PC-9 (cell line): ENCODE data around the gene STRIT1. TPM values are rescaled to one million over a fixed set of nuclear protein-coding genes. Genes with fewer than 3 reads are reported as not detected.

ENCODE experiments used
- BruUV-seq: library from RNA; stranded (reverse); fragments of 400-500 nt; replicated peaks from 2 replicates; lab custom pipeline; 2021; lab: Mats Ljungman, UMichigan
- CTCF ChIA-PET: fragments of 300-600 bp; sonication (Branson Sonifier 250); formaldehyde crosslinking; loops from one replicate; lab custom pipeline; 2022; ENCODE audit warnings: antibody characterized with exemption; lab: Charles Lee
- POLR2A ChIA-PET: fragments of 300-600 bp; sonication (Branson Sonifier 250); formaldehyde crosslinking; loops from one replicate; lab custom pipeline; 2022; ENCODE audit warnings: antibody characterized with exemption; ENCODE audit not compliant: unreplicated experiment; lab: Charles Lee
- DNase-seq, 2 experiments: peaks; one replicate each; pipeline versions ENCODE4 v3.0.0 to v3.0.0-alpha.2; 2015 to 2022; ENCODE audit warnings: mixed read lengths in 1 of 2
- H2AFZ ChIP-seq: fragments of 200-600 bp; sonication (generic); 2 replicates; pipeline ENCODE4 v1.8.1; 2017; ENCODE audit warnings: antibody characterized with exemption
- H3F3A ChIP-seq: fragments of 200-600 bp; sonication (generic); 2 replicates; pipeline ENCODE4 v1.8.1; 2017; ENCODE audit warnings: antibody characterized with exemption, mild to moderate bottlenecking, low read depth; ENCODE audit not compliant: insufficient read depth
- H3K27ac ChIP-seq: fragments of 200-600 bp; sonication (generic); 2 replicates; pipeline ENCODE4 v1.6.1; 2016; ENCODE audit warnings: mixed run types
- H3K27me3 ChIP-seq: fragments of 200-600 bp; sonication (generic); 2 replicates; pipeline ENCODE4 v1.6.1; 2016; ENCODE audit warnings: low read depth, mixed run types; ENCODE audit not compliant: insufficient read depth
- H3K36me3 ChIP-seq: fragments of 200-600 bp; sonication (generic); 2 replicates; pipeline ENCODE4 v1.6.1; 2016; ENCODE audit warnings: low read depth, mixed run types
- H3K4me1 ChIP-seq: fragments of 200-600 bp; sonication (generic); replicated peaks from 2 replicates; pipeline ENCODE4 v1.6.1; 2016; ENCODE audit warnings: mixed run types; ENCODE audit not compliant: insufficient read depth
- H3K4me2 ChIP-seq: fragments of 200-600 bp; sonication (generic); 2 replicates; pipeline ENCODE4 v1.6.1; 2017; ENCODE audit warnings: mixed run types
- H3K4me3 ChIP-seq: fragments of 200-600 bp; sonication (generic); 2 replicates; pipeline ENCODE4 v1.6.1; 2016; ENCODE audit warnings: mixed run types
- H3K79me2 ChIP-seq: fragments of 200-600 bp; sonication (generic); 2 replicates; pipeline ENCODE4 v1.6.1; 2017; ENCODE audit warnings: low read depth, mixed run types
- H3K9me2 ChIP-seq: fragments of 200-600 bp; sonication (generic); 2 replicates; pipeline ENCODE4 v1.8.1; 2017; ENCODE audit warnings: mild to moderate bottlenecking; ENCODE audit not compliant: insufficient read depth
- H3K9me3 ChIP-seq: fragments of 200-600 bp; sonication (generic); 2 replicates; pipeline ENCODE4 v1.8.1; 2016; ENCODE audit warnings: low read depth; ENCODE audit not compliant: insufficient read depth
- H4K20me1 ChIP-seq: fragments of 200-600 bp; sonication (generic); 2 replicates; pipeline ENCODE4 v1.8.1; 2017; ENCODE audit not compliant: insufficient read depth
- EZH2 ChIP-seq: fragments of 200-600 bp; sonication (generic); IDR thresholded peaks from 2 replicates; pipeline ENCODE4 v1.8.0; 2017; ENCODE audit warnings: antibody characterized with exemption, low read depth
- intact Hi-C: fragments of 100-400 bp; cut with micrococcal nuclease; formaldehyde crosslinking; loops from one replicate; pipeline ENCODE4 v1.10.0; 2022; ENCODE audit not compliant: unreplicated experiment
- total RNA-seq: library from RNA; stranded (reverse); gene quantifications from 2 replicates; pipeline ENCODE4 v1.2.3, GENCODE V29; 2021
- TF ChIP-seq, protein P1 (sequence below): fragments of 200-600 bp; sonication (generic); conservative IDR thresholded peaks from 2 replicates; pipeline ENCODE4 v1.6.1; 2017; ENCODE audit warnings: mixed run types, antibody characterized with exemption, mild to moderate bottlenecking, moderate library complexity

The STRIT1 gene
- total RNA-seq, 1 experiment from 2014 or later: not detected

DNA sequence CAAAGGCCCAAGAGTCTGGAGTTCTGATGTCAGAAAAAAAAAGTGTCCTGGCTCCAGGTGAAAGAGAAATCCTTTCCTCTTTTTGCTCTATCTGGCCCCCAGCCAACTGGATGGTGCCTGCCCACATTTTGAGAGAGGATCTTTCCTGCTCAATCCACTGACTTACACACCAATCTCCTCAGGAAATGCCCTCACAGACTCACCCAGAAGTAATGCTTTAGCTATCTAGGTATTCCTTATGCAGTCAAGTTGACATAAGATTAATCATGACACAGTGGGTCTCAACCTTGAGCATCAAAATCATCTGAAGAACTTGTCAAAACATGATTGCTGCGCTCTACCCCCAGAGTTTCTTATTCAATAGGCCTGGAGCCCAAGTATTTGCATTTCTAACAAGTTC lies 31.2 kb downstream of the STRIT1 start:
- CTCF ChIA-PET: no interaction called here

DNA sequence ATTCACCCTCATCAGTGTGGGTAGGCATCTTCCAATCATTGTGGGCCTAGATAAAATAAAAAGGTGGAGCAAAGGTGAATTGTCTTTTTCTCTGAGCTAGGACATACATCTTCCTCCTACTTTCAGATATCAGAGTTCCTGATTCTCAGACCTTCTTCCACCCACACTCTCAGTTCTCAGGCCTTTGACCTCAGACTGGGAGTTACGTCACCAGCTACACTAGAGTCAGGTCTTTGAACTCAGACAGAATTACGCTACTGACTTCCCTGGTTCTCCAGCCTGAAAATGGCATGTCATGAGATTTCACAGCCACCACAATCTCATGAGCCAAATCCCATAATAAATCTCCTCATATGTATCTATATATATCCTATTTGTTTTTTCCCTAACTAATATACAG lies 39.0 kb downstream of the STRIT1 start:
- H3K9me2 ChIP-seq: peaks cover 6% of the 10 kb centered on the region; the same call in 1 of the 2 replicates
- no peaks in the 10 kb centered on the region for H3K4me1 ChIP-seq
- no peak overlapping the region for H3K4me3 ChIP-seq
- no peaks in the 10 kb centered on the region for H3K27me3 ChIP-seq
- no peak overlapping the region for H3K27ac ChIP-seq
- H3K9me3 ChIP-seq: no peaks in the 10 kb centered on the region
- no peaks in the 10 kb centered on the region for H4K20me1 ChIP-seq
- no peak overlapping the region for H2AFZ ChIP-seq
- no peak for TF ChIP-seq EZH2
- TF ChIP-seq, protein P1, sequence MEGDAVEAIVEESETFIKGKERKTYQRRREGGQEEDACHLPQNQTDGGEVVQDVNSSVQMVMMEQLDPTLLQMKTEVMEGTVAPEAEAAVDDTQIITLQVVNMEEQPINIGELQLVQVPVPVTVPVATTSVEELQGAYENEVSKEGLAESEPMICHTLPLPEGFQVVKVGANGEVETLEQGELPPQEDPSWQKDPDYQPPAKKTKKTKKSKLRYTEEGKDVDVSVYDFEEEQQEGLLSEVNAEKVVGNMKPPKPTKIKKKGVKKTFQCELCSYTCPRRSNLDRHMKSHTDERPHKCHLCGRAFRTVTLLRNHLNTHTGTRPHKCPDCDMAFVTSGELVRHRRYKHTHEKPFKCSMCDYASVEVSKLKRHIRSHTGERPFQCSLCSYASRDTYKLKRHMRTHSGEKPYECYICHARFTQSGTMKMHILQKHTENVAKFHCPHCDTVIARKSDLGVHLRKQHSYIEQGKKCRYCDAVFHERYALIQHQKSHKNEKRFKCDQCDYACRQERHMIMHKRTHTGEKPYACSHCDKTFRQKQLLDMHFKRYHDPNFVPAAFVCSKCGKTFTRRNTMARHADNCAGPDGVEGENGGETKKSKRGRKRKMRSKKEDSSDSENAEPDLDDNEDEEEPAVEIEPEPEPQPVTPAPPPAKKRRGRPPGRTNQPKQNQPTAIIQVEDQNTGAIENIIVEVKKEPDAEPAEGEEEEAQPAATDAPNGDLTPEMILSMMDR: no peak
- intact Hi-C loops: no loop called here
- ChIA-PET CTCF (no interaction called here), POLR2A (no interaction called here)
- no peaks in the 10 kb centered on the region for H3K79me2 ChIP-seq
- no peaks in the 10 kb centered on the region for H3K36me3 ChIP-seq
- BruUV-seq: no TSS peak
- no peaks in the 10 kb centered on the region for H3F3A ChIP-seq
- H3K4me2 ChIP-seq: no peak overlapping the region
- DNase-seq: no peak

More for the DNA sequence above, 31.2 kb downstream of the STRIT1 start:
- no peak overlapping the region for H2AFZ ChIP-seq
- no peaks in the 10 kb centered on the region for H3F3A ChIP-seq
- H3K4me1 ChIP-seq: no peaks in the 10 kb centered on the region
- H3K4me2 ChIP-seq: no peak overlapping the region
- H3K27me3 ChIP-seq: no peaks in the 10 kb centered on the region
- no peaks in the 10 kb centered on the region for H3K36me3 ChIP-seq
- H3K9me2 ChIP-seq: no peaks in the 10 kb centered on the region; the same call in 1 of the 2 replicates
- no peaks in the 10 kb centered on the region for H4K20me1 ChIP-seq
- DNase-seq: no peak
- intact Hi-C loops: no loop called here
- H3K4me3 ChIP-seq: no peak overlapping the region
- POLR2A ChIA-PET: no interaction called here
- H3K27ac ChIP-seq: no peak overlapping the region
- no peaks in the 10 kb centered on the region for H3K9me3 ChIP-seq
- BruUV-seq: no TSS peak
- TF ChIP-seq, protein P1: no peak
- TF ChIP-seq EZH2: no peak
- no peaks in the 10 kb centered on the region for H3K79me2 ChIP-seq

DNA sequence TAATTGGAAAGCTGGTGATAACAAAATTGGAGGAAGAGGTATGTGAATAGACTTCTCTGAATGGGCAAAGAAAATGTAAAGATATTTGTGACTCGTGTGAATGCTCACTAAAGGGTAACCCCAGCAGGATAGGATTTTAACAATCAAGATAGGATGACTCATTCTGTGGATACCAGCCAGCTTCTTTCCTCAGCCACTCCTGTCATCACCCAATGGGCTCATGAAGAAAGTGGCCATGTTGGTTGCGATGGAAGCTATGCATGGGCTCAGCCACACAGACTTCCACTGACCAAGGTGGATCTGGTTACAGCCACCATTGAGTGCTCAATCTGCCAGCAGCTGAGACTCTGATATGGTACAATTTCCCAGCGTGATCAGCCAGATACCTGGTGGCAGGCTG lies 40.9 kb downstream of the STRIT1 start:
- POLR2A ChIA-PET: no interaction called here
- DNase-seq: no peak
- peaks cover 6% of the 10 kb centered on the region; the same call in 1 of the 2 replicates for H3K9me2 ChIP-seq
- H4K20me1 ChIP-seq: no peaks in the 10 kb centered on the region
- H3K4me1 ChIP-seq: no peaks in the 10 kb centered on the region
- intact Hi-C loops: no loop called here
- H3F3A ChIP-seq: no peaks in the 10 kb centered on the region
- no peak overlapping the region for H3K4me3 ChIP-seq
- no peaks in the 10 kb centered on the region for H3K79me2 ChIP-seq
- no peaks in the 10 kb centered on the region for H3K36me3 ChIP-seq
- CTCF ChIA-PET: no interaction called here
- H3K4me2 ChIP-seq: no peak overlapping the region
- H3K27me3 ChIP-seq: no peaks in the 10 kb centered on the region
- H3K27ac ChIP-seq: no peak overlapping the region
- no peak for TF ChIP-seq EZH2
- TF ChIP-seq, protein P1: no peak
- no TSS peak for BruUV-seq
- H3K9me3 ChIP-seq: no peaks in the 10 kb centered on the region
- H2AFZ ChIP-seq: no peak overlapping the region
